GM18498 (cell line): ENCODE results near the gene CLCNKB.
"Not testable (repeated sequence)": the region's sequence is repeated elsewhere in the genome, so short reads cannot be mapped to it uniquely, and the experiment has no call there.

Experiments
- ATAC-seq: cut with Tn5 transposase; IDR thresholded peaks from one replicate; pipeline ENCODE4 v1.9.1; 2021; ENCODE audit warnings: mild to moderate bottlenecking, moderate library complexity; ENCODE audit not compliant: unreplicated experiment

The CLCNKB gene

GRCh38 chr1:16029288-16029687, 14.3 kb upstream of the CLCNKB start:
- no peak for ATAC-seq

GRCh38 chr1:16031551-16031950, 12.0 kb upstream of the CLCNKB start:
- no peak for ATAC-seq

GRCh38 chr1:16032388-16033102, 11.0 kb upstream of the CLCNKB start:
- no peak for ATAC-seq

- ATAC-seq = not testable (repeated sequence)
These were observed 10.4 kb upstream of the CLCNKB start for GRCh38 chr1:16033103-16033632.

GRCh38 chr1:16036461-16036860, 7.1 kb upstream of the CLCNKB start:
- ATAC-seq = not testable (repeated sequence)

- no peak for ATAC-seq
These were observed 5.0 kb upstream of the CLCNKB start for GRCh38 chr1:16038620-16038912.

- not testable (repeated sequence) for ATAC-seq
These were observed 3.7 kb upstream of the CLCNKB start for GRCh38 chr1:16039871-16040270.

GRCh38 chr1:16041200-16041599, 2.4 kb upstream of the CLCNKB start:
- ATAC-seq = no peak

- ATAC-seq = no peak
These were observed 1.5 kb upstream of the CLCNKB start for GRCh38 chr1:16042096-16042495.

- ATAC-seq = not testable (repeated sequence)
These were observed 928 bp upstream of the CLCNKB start for GRCh38 chr1:16042654-16043053.

- ATAC-seq = no peak
These were observed 368 bp downstream of the CLCNKB start for GRCh38 chr1:16043950-16044349.

- no peak for ATAC-seq
These were observed 3.3 kb downstream of the CLCNKB start for GRCh38 chr1:16046842-16047241.

GRCh38 chr1:16047791-16048475, 4.4 kb downstream of the CLCNKB start:
- ATAC-seq = no peak

- ATAC-seq = no peak
These were observed 5.1 kb downstream of the CLCNKB start for GRCh38 chr1:16048573-16049189.

GRCh38 chr1:16050328-16050727, 6.7 kb downstream of the CLCNKB start:
- no peak for ATAC-seq

- ATAC-seq = no peak
These were observed 7.5 kb downstream of the CLCNKB start for GRCh38 chr1:16051039-16051438.

- not testable (repeated sequence) for ATAC-seq
These were observed 8.4 kb downstream of the CLCNKB start for GRCh38 chr1:16051949-16052348.

- ATAC-seq = no peak
These were observed 10.4 kb downstream of the CLCNKB start for GRCh38 chr1:16053781-16054502.

- ATAC-seq = no peak
These were observed 11.3 kb downstream of the CLCNKB start for GRCh38 chr1:16054598-16055540.
